ENCODE results near the gene ARHGEF37. TPM values are rescaled to one million over a fixed set of nuclear protein-coding genes. Genes with fewer than 3 reads are reported as not detected.
"Not testable (repeated sequence)": the region's sequence is repeated elsewhere in the genome, so short reads cannot be mapped to it uniquely, and the experiment has no call there.

The ARHGEF37 gene
- total and polyA plus RNA-seq, 7 experiments from 2014 or later: 0.43 to 1.8 (median 0.60) TPM; not detected in 1

- peaks cover 17 to 18% of the 10 kb centered on the region in 2 donors for H3K4me1 ChIP-seq (ENCODE audit: control insufficient read depth in 2 of 2, insufficient read depth in 2 of 2, low read length in 2 of 2)
- H3K4me1 Mint-ChIP-seq: peaks cover 11 to 24% (median 20%) of the 10 kb centered on the region in 7 donors
- DNase-seq: no peak
- peaks cover 6 to 21% (median 12%) of the 10 kb centered on the region in 5 donors for H3K36me3 Mint-ChIP-seq
- H3K27ac ChIP-seq (ENCODE audit: low read depth, low read length): no peak overlapping the region
- peak overlapping the region in 4 of 10 donors; percentile 12 to 76 (median 27) for H3K4me3 Mint-ChIP-seq
- no peak for ATAC-seq
- H3K36me3 ChIP-seq (ENCODE audit: control insufficient read depth in 2 of 3, insufficient read depth in 3 of 3, low read length in 3 of 3): peaks cover 0 to 8% (median 4%) of the 10 kb centered on the region in 3 experiments
- H3K9me3 ChIP-seq (ENCODE audit: control insufficient read depth in 2 of 3, low read length in 3 of 3): no peaks in the 10 kb centered on the region
- CTCF ChIA-PET: interaction anchor here (1.5 to 4.1 kb wide), 2 partner anchors 9 to 112 kb away, joined by 4 to 41 read pairs; no protein-coding TSS in a partner anchor
- H3K9me3 Mint-ChIP-seq: peaks cover 0 to 5% (median 0%) of the 10 kb centered on the region in 11 donors
- intact Hi-C loops (cut with micrococcal nuclease): loop anchor here (5.0 to 10.0 kb wide), 5 partner anchors 35 to 1168 kb away; partner anchors contain the start of genes ADRB2 (in 1 of the 2), FBXO38 (in 1 of the 2) and RPS14 (in 1 of the 2)
- H3K4me3 ChIP-seq (ENCODE audit: low read length): no peak overlapping the region
- H3K27me3 ChIP-seq (ENCODE audit: control insufficient read depth in 2 of 2, insufficient read depth in 2 of 2, low read length in 2 of 2): no peaks in the 10 kb centered on the region
- POLR2A ChIA-PET: interaction anchor here (0.6 to 2.4 kb wide), 5 partner anchors 10 to 128 kb away, joined by 3 to 21 read pairs (median 3); no protein-coding TSS in a partner anchor
- H3K27me3 Mint-ChIP-seq: peaks cover 0 to 5% (median 0%) of the 10 kb centered on the region in 5 donors
- peak overlapping the region in 2 of 9 donors; percentile 29 to 60 for H3K27ac Mint-ChIP-seq
Measured at GRCh38 chr5:149552553-149553160, 28.6 kb upstream of the ARHGEF37 start.

GRCh38 chr5:149559706-149560105 lies 21.6 kb upstream of the ARHGEF37 start:
- Mint-ChIP-seq H3K4me3 (no peak overlapping the region), H3K9me3 (no peaks in the 10 kb centered on the region), H3K36me3 (no peaks in the 10 kb centered on the region), H3K27me3 (no peaks in the 10 kb centered on the region), H3K4me1 (peaks cover 14 to 33% (median 23%) of the 10 kb centered on the region in 7 donors), H3K27ac (no peak overlapping the region)
- ChIA-PET CTCF (interaction anchor here (0.8 kb wide), 1 partner anchor 115 kb away, joined by 3 read pairs; no protein-coding TSS in a partner anchor), POLR2A (interaction anchor here (0.6 kb wide), 1 partner anchor 232 kb away, joined by 9 read pairs; no protein-coding TSS in a partner anchor)
- Histone ChIP-seq H3K4me3 (ENCODE audit: low read length) (no peak overlapping the region), H3K4me1 (ENCODE audit: control insufficient read depth in 2 of 2, insufficient read depth in 2 of 2, low read length in 2 of 2) (peaks cover 0 to 17% of the 10 kb centered on the region in 2 donors), H3K9me3 (ENCODE audit: control insufficient read depth in 2 of 3, low read length in 3 of 3) (no peaks in the 10 kb centered on the region), H3K27ac (ENCODE audit: low read depth, low read length) (no peak overlapping the region), H3K36me3 (ENCODE audit: control insufficient read depth in 2 of 3, insufficient read depth in 3 of 3, low read length in 3 of 3) (no peaks in the 10 kb centered on the region), H3K27me3 (ENCODE audit: control insufficient read depth in 2 of 2, insufficient read depth in 2 of 2, low read length in 2 of 2) (no peaks in the 10 kb centered on the region)
- no peak for DNase-seq
- intact Hi-C loops (cut with micrococcal nuclease): loop anchor here (5.0 to 10.0 kb wide), 6 partner anchors 58 to 1175 kb away; partner anchors contain the start of genes ABLIM3 (in 1 of the 2), FBXO38 (in 1 of the 2) and RPS14 (in 1 of the 2)
- no peak for ATAC-seq

- Mint-ChIP-seq H3K4me3 (peak overlapping the region in 8 of 10 donors; percentile 4 to 67 (median 56)), H3K9me3 (no peaks in the 10 kb centered on the region), H3K4me1 (peaks cover 14 to 36% (median 25%) of the 10 kb centered on the region in 7 donors), H3K36me3 (no peaks in the 10 kb centered on the region), H3K27ac (peak overlapping the region; percentile 57 to 84 (median 74)), H3K27me3 (no peaks in the 10 kb centered on the region)
- Histone ChIP-seq H3K4me1 (ENCODE audit: control insufficient read depth in 2 of 2, insufficient read depth in 2 of 2, low read length in 2 of 2) (peaks cover 0 to 17% of the 10 kb centered on the region in 2 donors), H3K36me3 (ENCODE audit: control insufficient read depth in 2 of 3, insufficient read depth in 3 of 3, low read length in 3 of 3) (no peaks in the 10 kb centered on the region), H3K9me3 (ENCODE audit: control insufficient read depth in 2 of 3, low read length in 3 of 3) (no peaks in the 10 kb centered on the region), H3K27ac (ENCODE audit: low read depth, low read length) (peak overlapping the region; percentile 50), H3K4me3 (ENCODE audit: low read length) (no peak overlapping the region), H3K27me3 (ENCODE audit: control insufficient read depth in 2 of 2, insufficient read depth in 2 of 2, low read length in 2 of 2) (no peaks in the 10 kb centered on the region)
- DNase-seq (no peak), ATAC-seq (no peak)
- POLR2A ChIA-PET: interaction anchor here (2.7 to 3.4 kb wide), 2 partner anchors 10 to 13 kb away, joined by 17 to 21 read pairs; partner anchors contain the start of gene CSNK1A1
- CTCF ChIA-PET: interaction anchor here (0.6 to 4.8 kb wide), 9 partner anchors 10 to 248 kb away, joined by 3 to 67 read pairs (median 8); partner anchors contain the start of gene CSNK1A1
- intact Hi-C loops (cut with micrococcal nuclease): loop anchor here (1.0 to 5.0 kb wide), 5 partner anchors 11 to 420 kb away; partner anchors contain the start of genes ABLIM3 (in 1 of the 2) and CSNK1A1 (in 1 of the 2)
Measured at GRCh38 chr5:149561848-149562247, 19.4 kb upstream of the ARHGEF37 start.

- H3K27ac ChIP-seq (ENCODE audit: low read depth, low read length): peak overlapping the region; percentile 19
- CTCF ChIA-PET: interaction anchor here (0.6 to 4.8 kb wide), 14 partner anchors 9 to 246 kb away, joined by 3 to 67 read pairs (median 4); partner anchors contain the start of gene CSNK1A1
- intact Hi-C loops (cut with micrococcal nuclease): loop anchor here (5.0 kb wide), 4 partner anchors 54 to 421 kb away; partner anchors contain the start of gene ABLIM3 (in 1 of the 2)
- peak overlapping the region in 7 of 10 donors; percentile 1 to 53 (median 34) for H3K4me3 Mint-ChIP-seq
- no peaks in the 10 kb centered on the region for H3K9me3 Mint-ChIP-seq
- no peak overlapping the region for H3K4me3 ChIP-seq (ENCODE audit: low read length)
- H3K27ac Mint-ChIP-seq: peak overlapping the region; percentile 10 to 89 (median 76)
- H3K27me3 ChIP-seq (ENCODE audit: control insufficient read depth in 2 of 2, insufficient read depth in 2 of 2, low read length in 2 of 2): no peaks in the 10 kb centered on the region
- H3K4me1 Mint-ChIP-seq: peaks cover 14 to 36% (median 25%) of the 10 kb centered on the region in 7 donors
- peaks cover 0 to 17% of the 10 kb centered on the region in 2 donors for H3K4me1 ChIP-seq (ENCODE audit: control insufficient read depth in 2 of 2, insufficient read depth in 2 of 2, low read length in 2 of 2)
- POLR2A ChIA-PET: interaction anchor here (0.8 to 3.4 kb wide), 4 partner anchors 12 to 205 kb away, joined by 4 to 21 read pairs (median 11); partner anchors contain the start of genes ARHGEF37 and CSNK1A1
- no peaks in the 10 kb centered on the region for H3K36me3 Mint-ChIP-seq
- DNase-seq (no peak), ATAC-seq (no peak)
- H3K9me3 ChIP-seq (ENCODE audit: control insufficient read depth in 2 of 3, low read length in 3 of 3): no peaks in the 10 kb centered on the region
- H3K27me3 Mint-ChIP-seq: no peaks in the 10 kb centered on the region
- no peaks in the 10 kb centered on the region for H3K36me3 ChIP-seq (ENCODE audit: control insufficient read depth in 2 of 3, insufficient read depth in 3 of 3, low read length in 3 of 3)
Measured at GRCh38 chr5:149563466-149563865, 17.8 kb upstream of the ARHGEF37 start.

GRCh38 chr5:149564542-149565140 lies 16.7 kb upstream of the ARHGEF37 start:
- H3K9me3 ChIP-seq (ENCODE audit: control insufficient read depth in 2 of 3, low read length in 3 of 3); H3K27me3 ChIP-seq (ENCODE audit: control insufficient read depth in 2 of 2, insufficient read depth in 2 of 2, low read length in 2 of 2); H3K4me3 ChIP-seq (ENCODE audit: low read length); H3K9me3 Mint-ChIP-seq; H3K36me3 Mint-ChIP-seq; H3K27ac ChIP-seq (ENCODE audit: low read depth, low read length); H3K36me3 ChIP-seq (ENCODE audit: control insufficient read depth in 2 of 3, insufficient read depth in 3 of 3, low read length in 3 of 3); H3K27me3 Mint-ChIP-seq; H3K4me3 Mint-ChIP-seq: not testable (repeated sequence)
- peaks cover 0 to 17% of the 10 kb centered on the region in 2 donors for H3K4me1 ChIP-seq (ENCODE audit: control insufficient read depth in 2 of 2, insufficient read depth in 2 of 2, low read length in 2 of 2)
- ChIA-PET POLR2A (interaction anchor here (1.0 kb wide), 2 partner anchors 13 to 36 kb away, joined by 3 read pairs; partner anchors contain the start of gene CSNK1A1), CTCF (interaction anchor here (0.7 to 4.8 kb wide), 16 partner anchors 13 to 249 kb away, joined by 3 to 67 read pairs (median 4); no protein-coding TSS in a partner anchor)
- peak in 7 of 9 donors; percentile 45 to 74 (median 64) for DNase-seq
- peaks cover 14 to 36% (median 25%) of the 10 kb centered on the region in 7 donors for H3K4me1 Mint-ChIP-seq
- H3K27ac Mint-ChIP-seq: peak overlapping the region in 4 of 9 donors; percentile 1 to 19 (median 8)
- peak; percentile 96 for ATAC-seq
- intact Hi-C loops (cut with micrococcal nuclease): loop anchor here (1.0 to 5.0 kb wide), 10 partner anchors 53 to 831 kb away; partner anchors contain the start of gene ABLIM3 (in 2 of the 2)

- no peaks in the 10 kb centered on the region for H3K36me3 ChIP-seq (ENCODE audit: control insufficient read depth in 2 of 3, insufficient read depth in 3 of 3, low read length in 3 of 3)
- ATAC-seq: no peak
- H3K4me1 Mint-ChIP-seq: peaks cover 6 to 19% (median 12%) of the 10 kb centered on the region in 7 donors
Measured at GRCh38 chr5:149567226-149567625, 14.1 kb upstream of the ARHGEF37 start.

More at GRCh38 chr5:149567226-149567625, 14.1 kb upstream of the ARHGEF37 start:
- ChIA-PET POLR2A (no interaction called here), CTCF (interaction anchor here (0.7 to 1.5 kb wide), 4 partner anchors 124 to 180 kb away, joined by 3 to 5 read pairs (median 3); no protein-coding TSS in a partner anchor)
- no peak for DNase-seq
- Mint-ChIP-seq H3K36me3 (no peaks in the 10 kb centered on the region), H3K9me3 (no peaks in the 10 kb centered on the region), H3K4me3 (no peak overlapping the region), H3K27me3 (no peaks in the 10 kb centered on the region), H3K27ac (no peak overlapping the region)
- H3K4me3 ChIP-seq (ENCODE audit: low read length): no peak overlapping the region
- intact Hi-C loops (cut with micrococcal nuclease): no loop called here
- H3K4me1 ChIP-seq (ENCODE audit: control insufficient read depth in 2 of 2, insufficient read depth in 2 of 2, low read length in 2 of 2): peaks cover 0 to 6% of the 10 kb centered on the region in 2 donors
- no peak overlapping the region for H3K27ac ChIP-seq (ENCODE audit: low read depth, low read length)
- H3K9me3 ChIP-seq (ENCODE audit: control insufficient read depth in 2 of 3, low read length in 3 of 3): no peaks in the 10 kb centered on the region
- no peaks in the 10 kb centered on the region for H3K27me3 ChIP-seq (ENCODE audit: control insufficient read depth in 2 of 2, insufficient read depth in 2 of 2, low read length in 2 of 2)
